ENCODE data around the gene CD14. TPM values are rescaled to one million over a fixed set of nuclear protein-coding genes. Genes with fewer than 3 reads are reported as not detected.
"Not testable (repeated sequence)": the region's sequence is repeated elsewhere in the genome, so short reads cannot be mapped to it uniquely, and the experiment has no call there.

CD14 gene
- total RNA-seq, 2 donors from 2014 or later = 35.5 to 65.7 TPM

DNA sequence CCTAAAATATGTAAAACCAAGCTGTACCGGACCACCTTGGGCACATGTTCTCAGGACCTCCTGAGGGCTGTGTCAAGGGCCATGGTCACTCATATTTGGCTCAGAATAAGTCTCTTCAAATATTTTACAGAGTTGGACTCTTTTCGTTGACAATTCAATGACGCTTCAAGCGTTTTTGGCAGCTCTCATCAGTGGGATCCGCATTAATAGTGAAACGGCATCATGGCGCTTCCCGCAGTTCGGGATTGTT, 5.8 kb upstream of the CD14 start:
- ATAC-seq, DNase-seq: not testable (repeated sequence)
- intact Hi-C loops (cut with DNase I, micrococcal nuclease) = loop anchor here (5.0 to 10.0 kb wide), 2 partner anchors 64 to 237 kb away; partner anchors contain the start of gene ANKHD1 (in 1 of the 2)

DNA sequence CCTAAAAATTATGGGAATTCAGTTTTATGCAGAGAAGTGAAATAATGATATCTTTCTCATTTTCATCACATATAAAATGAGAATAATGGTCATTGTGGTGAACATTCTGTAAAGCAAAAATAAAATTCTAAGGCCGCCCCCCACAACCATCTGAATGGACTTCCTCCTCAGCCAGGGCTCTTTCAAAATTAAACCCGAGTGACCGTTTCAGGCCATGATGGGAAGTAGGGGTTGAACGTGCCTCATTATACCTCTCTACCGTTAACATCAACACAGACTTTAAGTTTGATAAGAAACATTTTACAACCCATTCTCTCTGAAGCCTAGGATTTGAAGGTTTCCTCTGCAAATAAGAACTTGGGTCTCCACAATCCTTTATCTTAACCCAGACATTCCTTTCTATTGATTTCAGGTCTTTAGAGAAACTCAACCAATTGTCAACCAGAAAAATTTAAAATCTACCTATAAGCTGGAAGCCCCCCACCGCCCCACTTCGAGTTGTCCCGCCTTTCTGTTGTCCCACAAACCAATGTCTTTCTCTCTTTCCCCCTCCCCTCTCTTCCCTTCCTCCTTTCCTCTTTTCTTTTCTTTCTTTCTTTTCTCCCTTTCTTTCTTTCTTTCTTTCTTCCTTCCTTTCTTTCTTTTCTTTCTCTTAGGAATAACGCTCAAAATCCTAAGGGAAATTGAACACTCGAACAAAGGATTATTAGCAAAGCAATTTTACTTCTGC, 4.6 kb upstream of the CD14 start:
- no peak for ATAC-seq
- intact Hi-C loops (cut with DNase I, micrococcal nuclease) = loop anchor here (5.0 to 10.0 kb wide), 2 partner anchors 63 to 235 kb away; partner anchors contain the start of gene ANKHD1 (in 1 of the 2)
- DNase-seq = no peak

- DNase-seq = no peak
These were observed 2.6 kb upstream of the CD14 start for GRCh38 chr5:140635291-140636257.

DNA sequence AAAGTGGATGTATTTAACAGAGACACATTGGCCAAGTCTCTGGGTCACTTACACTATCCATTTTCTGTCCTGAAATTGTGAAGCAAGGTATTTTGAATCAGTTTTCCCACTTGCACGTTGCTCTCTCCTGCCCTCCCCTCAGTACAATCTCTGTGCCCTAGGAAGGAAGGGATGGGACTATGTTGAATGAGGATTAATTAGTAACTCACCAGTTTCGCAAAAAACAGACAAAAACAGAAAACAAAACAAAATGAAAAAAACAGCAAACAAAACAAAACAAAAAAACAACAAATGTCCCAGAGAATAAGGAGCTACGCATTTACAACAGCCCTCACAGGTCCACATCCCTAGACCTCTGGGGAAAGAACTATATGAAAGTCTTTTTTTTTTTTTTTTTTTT, 1.1 kb upstream of the CD14 start:
- DNase-seq = no peak
- intact Hi-C loops (cut with DNase I, micrococcal nuclease) = loop anchor here (10.0 kb wide), 1 partner anchor 59 kb away; no protein-coding TSS in a partner anchor
- no peak for ATAC-seq

More at GRCh38 chr5:140635291-140636257, 2.6 kb upstream of the CD14 start:
- no peak for ATAC-seq
- intact Hi-C loops (cut with DNase I, micrococcal nuclease) = loop anchor here (5.0 to 10.0 kb wide), 2 partner anchors 61 to 233 kb away; partner anchors contain the start of gene ANKHD1 (in 1 of the 2)

DNA sequence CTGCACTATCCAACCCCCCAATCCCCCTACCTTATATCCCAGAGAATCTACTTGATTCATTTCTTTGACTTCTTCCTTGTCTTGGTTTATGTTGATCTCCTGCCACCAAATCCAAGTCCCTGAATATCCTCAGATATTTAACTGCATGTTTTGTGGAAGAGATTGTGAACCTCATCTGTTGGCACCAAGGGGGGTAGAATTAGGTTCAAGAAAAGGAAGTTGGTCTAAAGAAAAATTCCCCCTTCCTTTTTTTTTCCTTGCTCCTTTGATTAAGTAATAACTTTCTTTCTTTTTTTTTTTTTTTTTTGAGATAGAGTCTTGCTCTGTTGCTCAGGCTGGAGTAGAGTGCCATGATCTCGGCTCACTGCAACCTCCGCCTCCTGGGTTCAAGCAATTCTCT, 526 bp upstream of the CD14 start:
- ATAC-seq = no peak
- intact Hi-C loops (cut with DNase I, micrococcal nuclease) = loop anchor here (10.0 kb wide), 1 partner anchor 59 kb away; no protein-coding TSS in a partner anchor
- DNase-seq = no peak

GRCh38 chr5:140632366-140633020, 482 bp downstream of the CD14 start:
- intact Hi-C loops (cut with DNase I, micrococcal nuclease) = loop anchor here (10.0 kb wide), 1 partner anchor 58 kb away; no protein-coding TSS in a partner anchor
- ATAC-seq = peak; percentile 59

GRCh38 chr5:140631831-140632365, 1.1 kb downstream of the CD14 start:
- DNase-seq (peak in 1 of 2 donors; percentile 61), ATAC-seq (peak; percentile 69)
- intact Hi-C loops (cut with DNase I, micrococcal nuclease) = loop anchor here (10.0 kb wide), 1 partner anchor 57 kb away; no protein-coding TSS in a partner anchor

More at GRCh38 chr5:140632366-140633020, 482 bp downstream of the CD14 start:
- peak; percentile 48 to 68 for DNase-seq

DNA sequence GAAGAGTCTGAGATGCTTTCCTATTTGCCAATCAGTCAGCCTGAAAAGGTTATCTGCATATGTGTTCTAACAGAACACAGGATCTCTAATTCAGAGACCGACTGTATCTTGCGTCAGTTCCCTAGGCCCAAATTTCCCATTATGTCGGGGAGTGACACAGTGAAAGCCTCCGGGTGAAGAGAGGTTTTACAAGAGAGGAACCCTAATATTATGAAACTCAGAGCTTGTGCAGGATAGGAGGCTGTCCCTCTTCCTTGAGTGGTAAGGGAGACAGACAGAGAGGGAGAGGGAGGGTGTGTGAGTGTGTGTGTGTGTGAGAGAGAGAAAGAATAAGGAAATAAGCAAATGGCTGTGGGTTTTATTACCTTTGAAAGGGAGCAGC, 1.9 kb downstream of the CD14 start:
- intact Hi-C loops (cut with DNase I, micrococcal nuclease) = loop anchor here (10.0 kb wide), 1 partner anchor 56 kb away; no protein-coding TSS in a partner anchor
- DNase-seq = peak in 1 of 2 donors; percentile 48
- peak; percentile 56 for ATAC-seq

GRCh38 chr5:140630292-140631035, 2.5 kb downstream of the CD14 start:
- no peak for DNase-seq
- intact Hi-C loops (cut with DNase I, micrococcal nuclease) = loop anchor here (10.0 kb wide), 1 partner anchor 56 kb away; no protein-coding TSS in a partner anchor
- ATAC-seq = no peak

DNA sequence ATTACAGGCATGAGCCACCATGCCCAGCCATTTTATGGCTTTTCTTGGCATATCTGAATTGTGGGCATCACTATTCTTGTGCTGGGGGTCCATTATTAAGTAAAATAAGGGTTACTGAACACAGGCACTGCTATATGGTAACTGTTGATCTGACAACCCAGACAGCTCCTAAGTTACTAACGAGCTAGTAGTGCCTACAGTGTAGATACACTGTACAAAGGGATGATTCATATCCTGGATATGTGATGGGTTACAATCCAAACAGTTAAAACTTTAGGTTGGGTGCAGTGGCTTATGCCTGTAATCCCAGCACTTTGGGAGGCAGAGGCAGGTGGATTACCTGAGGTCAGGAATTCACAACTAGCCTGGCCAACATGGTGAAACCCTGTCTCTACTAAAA, 4.3 kb downstream of the CD14 start:
- no peak for ATAC-seq
- DNase-seq = no peak
- intact Hi-C loops (cut with DNase I, micrococcal nuclease) = no loop called here

DNA sequence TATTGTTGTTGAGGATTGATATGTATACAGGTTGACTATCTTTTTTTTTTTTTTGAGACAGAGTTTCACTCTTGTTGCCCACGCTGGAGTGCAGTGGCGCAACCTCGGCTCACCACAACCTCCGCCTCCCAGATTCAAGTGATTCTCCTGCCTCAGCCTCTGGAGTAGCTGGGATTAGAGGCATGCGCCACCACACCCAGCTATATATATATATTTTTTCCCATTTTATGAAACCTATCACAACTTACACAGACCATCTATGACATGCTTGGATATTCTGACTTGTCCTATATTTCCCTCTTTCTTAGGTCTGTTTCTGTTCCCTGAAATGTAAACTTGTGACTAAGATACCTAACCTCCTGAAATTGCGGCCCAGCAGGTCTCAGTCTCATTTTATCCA, 5.0 kb downstream of the CD14 start:
- intact Hi-C loops (cut with DNase I, micrococcal nuclease) = no loop called here
- DNase-seq = no peak
- ATAC-seq = no peak

GRCh38 chr5:140624886-140625285, 8.1 kb downstream of the CD14 start:
- intact Hi-C loops (cut with DNase I, micrococcal nuclease); ATAC-seq; DNase-seq: not testable (repeated sequence)

- not testable (repeated sequence) for ATAC-seq
These were observed 9.9 kb downstream of the CD14 start for GRCh38 chr5:140623061-140623460.

DNA sequence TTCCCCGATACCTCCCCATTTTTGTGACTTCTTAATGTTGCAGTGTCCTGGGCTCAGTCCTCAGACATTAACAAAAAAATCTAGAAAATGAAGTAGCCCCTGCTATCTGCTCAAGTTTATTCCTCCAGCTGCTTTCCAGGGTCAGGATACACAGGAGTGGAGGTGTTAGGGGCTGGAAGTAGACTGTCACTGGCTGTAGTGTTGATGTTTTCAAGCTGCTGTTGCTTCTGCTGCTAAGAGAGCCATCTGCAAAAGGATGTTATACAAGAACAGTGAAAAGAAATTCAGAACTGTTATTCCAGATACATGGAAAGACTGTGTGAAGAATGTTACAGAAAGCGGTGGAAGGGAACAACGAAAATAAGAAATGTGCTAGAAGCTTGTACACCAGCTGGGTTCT, 10.7 kb downstream of the CD14 start:
- intact Hi-C loops (cut with DNase I, micrococcal nuclease) = no loop called here
- DNase-seq (no peak), ATAC-seq (no peak)

More at GRCh38 chr5:140623061-140623460, 9.9 kb downstream of the CD14 start:
- intact Hi-C loops (cut with DNase I, micrococcal nuclease); DNase-seq: not testable (repeated sequence)

DNA sequence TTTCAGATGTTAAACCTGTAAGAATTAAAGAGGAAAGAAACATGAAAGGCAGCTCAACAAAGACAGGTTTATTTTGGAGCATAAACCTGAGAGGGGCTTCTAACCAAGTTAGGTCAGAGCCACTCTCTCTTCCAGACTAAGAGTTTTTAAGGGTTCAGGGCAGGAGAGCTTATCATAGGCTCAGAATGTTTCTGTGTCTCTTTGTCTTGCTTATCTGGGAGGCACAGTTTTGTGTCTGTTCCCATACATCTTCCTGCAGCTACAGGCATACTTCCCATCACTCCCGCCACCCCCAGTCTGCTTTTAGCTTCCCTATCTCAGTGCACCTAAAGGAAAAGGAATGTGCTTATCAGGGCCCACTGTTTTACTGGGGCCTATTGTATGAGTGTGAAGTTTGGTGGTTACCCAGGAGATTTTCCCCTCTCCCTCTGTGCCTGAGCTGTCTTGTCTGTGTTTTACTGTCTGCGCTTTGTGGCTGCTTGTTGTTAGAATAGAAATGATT, 21.9 kb downstream of the CD14 start:
- intact Hi-C loops (cut with DNase I, micrococcal nuclease) = no loop called here
- ATAC-seq (no peak), DNase-seq (no peak)

DNA sequence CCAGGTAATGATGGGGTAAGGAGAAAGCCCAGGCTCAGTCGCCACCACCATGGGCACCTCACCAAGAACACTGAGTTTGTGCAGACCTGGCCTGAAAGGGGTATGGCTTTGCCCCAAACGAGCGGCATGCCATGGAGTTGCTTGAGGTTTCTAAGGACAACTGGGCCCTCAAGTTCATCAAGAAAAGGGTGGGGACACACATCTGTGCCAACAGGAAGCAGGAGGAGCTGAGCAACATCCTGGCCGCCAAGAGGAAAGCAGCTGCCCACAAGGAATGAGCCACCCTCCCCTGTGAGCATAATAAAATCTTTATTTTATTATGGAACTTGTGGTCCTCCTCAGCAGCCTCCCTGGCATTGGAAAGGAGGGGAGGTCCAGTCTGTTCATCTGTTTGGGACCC, 23.8 kb downstream of the CD14 start:
- DNase-seq (peak; percentile 74 to 89), ATAC-seq (peak; percentile 94)
- intact Hi-C loops (cut with DNase I, micrococcal nuclease) = no loop called here

GRCh38 chr5:140608722-140609121, 24.3 kb downstream of the CD14 start:
- ATAC-seq = peak; percentile 71
- no peak for DNase-seq
- intact Hi-C loops (cut with DNase I, micrococcal nuclease) = no loop called here

GRCh38 chr5:140607031-140607430, 25.9 kb downstream of the CD14 start:
- intact Hi-C loops (cut with DNase I, micrococcal nuclease) = no loop called here
- no peak for DNase-seq
- no peak for ATAC-seq
